K562 (cell line): ENCODE measurements around the gene PEPD. TPM values are rescaled to one million over a fixed set of nuclear protein-coding genes. Genes with fewer than 3 reads are reported as not detected.

Experiments
- ATAC-seq: fragments of 200-7000 bp; cut with Tn5 transposase; 3 replicates; pipeline ENCODE4 v1.9.1; 2020; ENCODE audit warnings: moderate library complexity
- BruUV-seq: library from RNA; stranded (reverse); fragments of 400-500 nt; replicated peaks from 2 replicates; lab custom pipeline; 2021; lab: Mats Ljungman, UMichigan
- CTCF ChIA-PET: fragments of 300-600 bp; formaldehyde crosslinking; extraction: SDS; loops from one replicate; lab custom pipeline; 2021; ENCODE audit warnings: low intra/inter-chr PET ratio; lab: Yijun Ruan, JAX
- POLR2A ChIA-PET: fragments of 300-600, 350-650 bp; sonication (Branson Sonifier 250); formaldehyde crosslinking; extraction: SDS; loops from one replicate; lab custom pipeline; 2021; ENCODE audit warnings: antibody characterized with exemption, inconsistent platforms; lab: Yijun Ruan, JAX
- DNase-seq, 4 experiments: peaks; one replicate each; pipeline versions ENCODE4 v3.0.0 to v3.0.0-alpha.2; 2011 to 2018; ENCODE audit warnings: low spot score in 3 of 4, mixed read lengths in 3 of 4; ENCODE audit errors: extremely low read depth in 1 of 4
- FAIRE-seq: peaks from 2 replicates; lab custom pipeline; 2011; peaks lifted over from hg19 to GRCh38; lab: Jason Lieb, UNC
- H2AFZ ChIP-seq: 2 replicates; pipeline ENCODE4 v1.6.0; 2011; ENCODE audit warnings: low read depth, low read length, control low read depth, inconsistent platforms
- H3K27ac ChIP-seq: fragments of 200-600 bp; 3 replicates; pipeline ENCODE4 v1.8.0; 2011; ENCODE audit warnings: low read depth, mild to moderate bottlenecking, control low read depth, inconsistent platforms, low read length, moderate library complexity, mixed read lengths; ENCODE audit errors: extremely low read depth
- H3K27me3 ChIP-seq, 2 experiments: fragments of 300-600 bp in 1 of 2; 2 replicates in 1 of 2; 3 replicates in 1 of 2; pipeline versions ENCODE4 v1.6.0 to v1.8.0; 2011; ENCODE audit warnings: inconsistent platforms in 2 of 2, low read length in 2 of 2, mild to moderate bottlenecking in 1 of 2, mixed read lengths in 1 of 2, moderate library complexity in 1 of 2; ENCODE audit not compliant: control insufficient read depth in 2 of 2, insufficient read depth in 2 of 2
- H3K36me3 ChIP-seq: fragments of 300-600 bp; 3 replicates; pipeline ENCODE4 v1.8.0; 2011; ENCODE audit warnings: mild to moderate bottlenecking, low read length, inconsistent platforms; ENCODE audit not compliant: control insufficient read depth, insufficient read depth
- H3K4me1 ChIP-seq, 2 experiments: fragments of 200-600 bp in 1 of 2; replicated peaks in 1 of 2; 2 replicates in 1 of 2; 3 replicates in 1 of 2; pipeline versions ENCODE4 v1.5.1 to v1.8.0; 2011; ENCODE audit warnings: inconsistent platforms in 2 of 2, low read length in 2 of 2, mild to moderate bottlenecking in 1 of 2, mixed read lengths in 1 of 2, moderate library complexity in 1 of 2; ENCODE audit not compliant: control insufficient read depth in 2 of 2, insufficient read depth in 2 of 2
- H3K4me2 ChIP-seq: 2 replicates; pipeline ENCODE4 v1.6.1; 2011; ENCODE audit warnings: low read length, control low read depth, inconsistent platforms, mixed read lengths; ENCODE audit not compliant: insufficient read depth
- H3K4me3 ChIP-seq: fragments of 200-600 bp; sonication (generic), shearing (Covaris generic); 2 replicates; pipeline ENCODE4 v1.5.1; 2016; ENCODE audit warnings: control low read depth, inconsistent platforms
- H3K79me2 ChIP-seq: fragments of 200-600 bp; 3 replicates; pipeline ENCODE4 v1.8.0; 2011; ENCODE audit warnings: low read length, inconsistent platforms; ENCODE audit not compliant: control insufficient read depth, insufficient read depth
- H3K9ac ChIP-seq, 2 experiments: 2 replicates each; pipeline versions ENCODE4 v1.6.0 to v1.6.1; 2011; ENCODE audit warnings: low read depth in 2 of 2, low read length in 2 of 2, control low read depth in 1 of 2, inconsistent platforms in 1 of 2, mild to moderate bottlenecking in 1 of 2, mixed read lengths in 1 of 2; ENCODE audit not compliant: insufficient read depth in 1 of 2
- H3K9me1 ChIP-seq: one replicate; pipeline ENCODE4 v1.6.0; 2011; ENCODE audit warnings: inconsistent platforms, mild to moderate bottlenecking, low read length, moderate library complexity; ENCODE audit not compliant: control insufficient read depth, insufficient read depth
- H3K9me3 ChIP-seq: replicated peaks from 2 replicates; pipeline ENCODE4 v1.5.1; 2011; ENCODE audit warnings: low read depth, low read length, inconsistent platforms; ENCODE audit not compliant: control insufficient read depth, insufficient read depth
- H4K20me1 ChIP-seq: replicated peaks from 2 replicates; pipeline ENCODE4 v1.6.1; 2011; ENCODE audit warnings: low read length, inconsistent platforms, mixed read lengths; ENCODE audit not compliant: control insufficient read depth, insufficient read depth
- BMI1 ChIP-seq: fragments of 150-350 bp; IDR thresholded peaks from 2 replicates; pipeline ENCODE4 v1.6.1; 2014; ENCODE audit warnings: low read length
- CC2D1A ChIP-seq: fragments of 450-650 bp; IDR thresholded peaks from 2 replicates; pipeline ENCODE4 v1.6.1; 2017; ENCODE audit warnings: mild to moderate bottlenecking
- EHMT2 ChIP-seq: fragments of 450-650 bp; IDR thresholded peaks from 2 replicates; pipeline ENCODE4 v1.6.1; 2018; ENCODE audit warnings: antibody characterized with exemption
- HDAC8 ChIP-seq: fragments of 450-650 bp; IDR thresholded peaks from 2 replicates; pipeline ENCODE4 v1.6.1; 2016; ENCODE audit warnings: mild to moderate bottlenecking, missing genetic modification characterization, moderate library complexity, missing compliant biosample characterization
- NCOA1 ChIP-seq: fragments of 450-650 bp; IDR thresholded peaks from 2 replicates; pipeline ENCODE4 v1.6.1; 2016; ENCODE audit warnings: low read depth
- NFATC3 ChIP-seq: fragments of 450-650 bp; IDR thresholded peaks from 2 replicates; pipeline ENCODE4 v1.6.1; 2017; ENCODE audit warnings: mild to moderate bottlenecking
- PHF21A ChIP-seq: fragments of 450-650 bp; IDR thresholded peaks from 2 replicates; pipeline ENCODE4 v1.6.1; 2017; ENCODE audit warnings: low read depth, borderline replicate concordance
- PPARD ChIP-seq: fragments of 250-450 bp; sonication (Bioruptor Pico); IDR thresholded peaks from 2 replicates; pipeline ENCODE4 v1.8.0; 2022; ENCODE audit warnings: inconsistent platforms, mild to moderate bottlenecking, moderate library complexity
- STAT5A ChIP-seq: IDR thresholded peaks from 2 replicates; pipeline ENCODE4 v1.6.1; 2012; ENCODE audit warnings: low read length, inconsistent platforms, borderline replicate concordance
- ZBTB17 ChIP-seq: fragments of 450-650 bp; formaldehyde crosslinking; IDR thresholded peaks from 2 replicates; pipeline ENCODE4 v1.4.0; 2020; ENCODE audit warnings: mild to moderate bottlenecking
- ZNF174 ChIP-seq: fragments of 250-450 bp; sonication (Bioruptor Pico); IDR thresholded peaks from 2 replicates; pipeline ENCODE4 v1.4.0; 2020; ENCODE audit warnings: mild to moderate bottlenecking
- ZNF311 ChIP-seq: fragments of 250-450 bp; sonication (Bioruptor Pico); IDR thresholded peaks from 2 replicates; pipeline ENCODE4 v1.4.0; 2020; ENCODE audit warnings: mild to moderate bottlenecking, moderate library complexity
- ZNF431 ChIP-seq: sonication (generic); formaldehyde crosslinking; IDR thresholded peaks from 2 replicates; pipeline ENCODE4 v1.8.0; 2022; ENCODE audit warnings: mild to moderate bottlenecking, missing genetic modification reagents
- WGBS: fragments of 100-300 bp; shearing (Covaris generic); methylation state at CpG from one replicate; pipeline ENCODE4 v1.1.6; 2016; ENCODE audit warnings: low coverage, mixed read lengths; ENCODE audit not compliant: insufficient coverage; ENCODE audit errors: missing lambda C conversion rate; 5-methylcytosine and 5-hydroxymethylcytosine counted together
- in situ Hi-C: fragments of 300-500 bp; cut with MboI; formaldehyde crosslinking; loops from 4 replicates; pipeline ENCODE4 v1.15.0; 2018; ENCODE audit warnings: inconsistent platforms, mixed read lengths
- intact Hi-C: fragments of 100-400 bp; cut with micrococcal nuclease; formaldehyde crosslinking; loops from 2 replicates; pipeline ENCODE4 v1.14.2; 2022
- polyA plus RNA-seq, 8 experiments: library from polyadenylated mRNA; depleted of rRNA in 4 of 8; stranded (reverse) in 5 of 8; unstranded in 3 of 8; fragments of >200 nt; fragmentation: Nextera tagmentation in 2 of 8; fragmentation: Illumina TruSeq in 1 of 8; extraction: Ambion mirVana in 2 of 8; extraction: Trizol in 1 of 8; gene quantifications; 2 replicates each; pipeline versions ENCODE4 v1.2.1 to v1.2.3, GENCODE V29; 2011 to 2014; ENCODE audit warnings: inconsistent platforms in 1 of 8, missing spikeins in 1 of 8
- total RNA-seq, 7 experiments: library from RNA; depleted of rRNA in 6 of 7; stranded (reverse); fragments of >200 nt in 6 of 7; fragmentation: Illumina TruSeq in 2 of 7; extraction: Trizol in 2 of 7; gene quantifications; 2 replicates each; pipeline versions ENCODE4 v1.2.1 to v1.2.3, GENCODE V29; 2011 to 2021; ENCODE audit warnings: low replicate concordance in 1 of 7
- TF ChIP-seq, protein P1 (sequence below): fragments of 450-650 bp; formaldehyde crosslinking; IDR thresholded peaks from 2 replicates; pipeline ENCODE4 v1.4.0; 2020; ENCODE audit warnings: mild to moderate bottlenecking, moderate library complexity

The PEPD gene
- total and polyA plus RNA-seq, 9 of the 15 experiments (the other 6 are each of a cell fraction or from before 2014, with no cell fraction given): 1.3 to 19.2 (median 16.0) TPM

GRCh38 chr19:33499671-33500506, 21.7 kb downstream of the PEPD start:
- H3K27ac ChIP-seq: no peak overlapping the region
- H4K20me1 ChIP-seq: peaks cover 7% of the 10 kb centered on the region
- no peak for DNase-seq
- H3K36me3 ChIP-seq: no peaks in the 10 kb centered on the region
- no peaks in the 10 kb centered on the region for H3K79me2 ChIP-seq
- no peaks in the 10 kb centered on the region for H3K4me1 ChIP-seq
- TF ChIP-seq CC2D1A: no peak
- no peak for TF ChIP-seq ZBTB17 (CRISPR knock-in tag)
- TF ChIP-seq HDAC8 (tag): no peak
- TF ChIP-seq STAT5A: no peak
- no peak for TF ChIP-seq EHMT2
- TF ChIP-seq NFATC3: no peak
- no peak for TF ChIP-seq ZNF311 (CRISPR knock-in tag)
- no peak for TF ChIP-seq ZNF431
- no peak for TF ChIP-seq PHF21A
- no peak for TF ChIP-seq ZNF174 (CRISPR knock-in tag)
- no peak for TF ChIP-seq BMI1
- TF ChIP-seq PPARD (CRISPR knock-in tag): no peak
- TF ChIP-seq NCOA1: no peak
- TF ChIP-seq, protein P1, sequence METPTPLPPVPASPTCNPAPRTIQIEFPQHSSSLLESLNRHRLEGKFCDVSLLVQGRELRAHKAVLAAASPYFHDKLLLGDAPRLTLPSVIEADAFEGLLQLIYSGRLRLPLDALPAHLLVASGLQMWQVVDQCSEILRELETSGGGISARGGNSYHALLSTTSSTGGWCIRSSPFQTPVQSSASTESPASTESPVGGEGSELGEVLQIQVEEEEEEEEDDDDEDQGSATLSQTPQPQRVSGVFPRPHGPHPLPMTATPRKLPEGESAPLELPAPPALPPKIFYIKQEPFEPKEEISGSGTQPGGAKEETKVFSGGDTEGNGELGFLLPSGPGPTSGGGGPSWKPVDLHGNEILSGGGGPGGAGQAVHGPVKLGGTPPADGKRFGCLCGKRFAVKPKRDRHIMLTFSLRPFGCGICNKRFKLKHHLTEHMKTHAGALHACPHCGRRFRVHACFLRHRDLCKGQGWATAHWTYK (CRISPR knock-in tag): no peak
- TF ChIP-seq, all 486 proteins: peak for 0
- Histone ChIP-seq H3K9ac (no peak overlapping the region; a peak in 1 of 4 replicates), H3K4me3 (no peak overlapping the region), H3K9me3 (no peaks in the 10 kb centered on the region), H3K9me1 (no peaks in the 10 kb centered on the region), H2AFZ (no peak overlapping the region), H3K27me3 (no peaks in the 10 kb centered on the region; a peak in 1 of 5 replicates), H3K4me2 (no peak overlapping the region)
- ATAC-seq: no peak
- intact Hi-C loops: no loop called here
- 33% methylated on average over 12 of the region's 13 CpGs for WGBS
- FAIRE-seq: no peak
- POLR2A ChIA-PET: no interaction called here
- in situ Hi-C loops: no loop called here
- CTCF ChIA-PET: no interaction called here
- no TSS peak for BruUV-seq
